Tibial nerve (tissue), 4 donors: Measurements from ENCODE around the gene E2F7. TPM values are rescaled to one million over a fixed set of nuclear protein-coding genes. Genes with fewer than 3 reads are reported as not detected.

Source experiments
- DNase-seq, 2 donors: peaks; one replicate each; pipeline ENCODE4 v3.0.0-alpha.2; 2019; ENCODE audit warnings: low spot score in 2 of 2
- H3K27ac ChIP-seq, 4 donors: fragments of 200-600 bp; sonication (generic) in 3 of 4; one replicate each; pipeline ENCODE4 v1.5.1; 2017 to 2019; ENCODE audit warnings: mild to moderate bottlenecking in 1 of 4
- H3K27me3 ChIP-seq, 2 donors: fragments of 200-600 bp; sonication (generic) in 1 of 2; one replicate each; pipeline versions ENCODE4 v1.5.1 to v1.6.0; 2017 to 2019
- H3K36me3 ChIP-seq, 3 donors: fragments of 200-600 bp; sonication (generic); one replicate each; pipeline ENCODE4 v1.5.1; 2018 to 2019
- H3K4me1 ChIP-seq, 4 donors: fragments of 200-600 bp; sonication (generic) in 3 of 4; one replicate each; pipeline ENCODE4 v1.5.1; 2017 to 2019
- H3K4me3 ChIP-seq, 4 donors: fragments of 200-600 bp; sonication (generic) in 3 of 4; one replicate each; pipeline ENCODE4 v1.5.1; 2017 to 2019; ENCODE audit warnings: mild to moderate bottlenecking in 1 of 4, moderate library complexity in 1 of 4
- H3K9me3 ChIP-seq, 4 donors: fragments of 200-600 bp; sonication (generic) in 3 of 4; one replicate each; pipeline ENCODE4 v1.5.1; 2017 to 2019
- EP300 ChIP-seq, 2 donors: sonication (generic); formaldehyde crosslinking; IDR thresholded peaks; one replicate each; pipeline ENCODE4 v1.6.1; 2017; ENCODE audit warnings: antibody characterized with exemption in 2 of 2, mild to moderate bottlenecking in 1 of 2
- POLR2A ChIP-seq, 2 donors: fragments of 450-650 bp; IDR thresholded peaks; one replicate each; pipeline ENCODE4 v1.6.1; 2017; ENCODE audit warnings: antibody characterized with exemption in 2 of 2, mild to moderate bottlenecking in 2 of 2, moderate library complexity in 2 of 2
- WGBS, 2 donors: methylation state at CpG; one replicate each; pipeline ENCODE4 v1.1.5; 2018; 5-methylcytosine and 5-hydroxymethylcytosine counted together
- total RNA-seq, 4 donors: library from RNA; depleted of rRNA; stranded (reverse); fragments of >200 nt; gene quantifications; one replicate each; pipeline ENCODE4 v1.1.0, GENCODE V29; 2016
- TF ChIP-seq, protein P1 (sequence below), 5 experiments: fragments of 200-600 bp in 3 of 5; fragments of 450-650 bp in 2 of 5; sonication (generic) in 3 of 5; IDR thresholded peaks; one replicate each; pipeline ENCODE4 v1.5.1; 2016 to 2019; ENCODE audit warnings: antibody characterized with exemption in 5 of 5, mild to moderate bottlenecking in 3 of 5, moderate library complexity in 2 of 5

The E2F7 gene
- total RNA-seq, 4 donors from 2014 or later: under 0.01 to 0.39 TPM; not detected in 2

DNA sequence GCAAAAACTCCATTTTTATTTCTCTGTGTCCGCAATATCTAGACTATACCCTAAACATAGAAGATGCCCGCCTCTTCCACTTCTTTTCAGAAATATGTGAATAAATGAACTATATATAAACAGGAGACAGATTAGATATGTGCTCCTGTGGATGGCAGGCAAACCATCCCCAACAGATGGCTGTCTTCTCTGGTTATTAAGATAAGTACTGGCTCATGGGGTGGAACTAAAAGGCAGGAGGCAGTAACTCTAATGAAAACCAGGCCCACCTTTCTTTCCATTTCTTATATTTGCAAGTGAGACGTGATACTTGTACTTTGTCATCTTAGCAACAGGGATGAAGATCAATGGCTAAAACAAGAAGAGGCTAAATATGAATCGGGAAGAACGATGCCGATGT lies 20.2 kb downstream of the E2F7 start:
- Histone ChIP-seq H3K9me3 (no peaks in the 10 kb centered on the region), H3K27ac (no peak overlapping the region), H3K4me3 (no peak overlapping the region), H3K27me3 (no peaks in the 10 kb centered on the region), H3K4me1 (no peaks in the 10 kb centered on the region), H3K36me3 (no peaks in the 10 kb centered on the region)
- TF ChIP-seq, protein P1, sequence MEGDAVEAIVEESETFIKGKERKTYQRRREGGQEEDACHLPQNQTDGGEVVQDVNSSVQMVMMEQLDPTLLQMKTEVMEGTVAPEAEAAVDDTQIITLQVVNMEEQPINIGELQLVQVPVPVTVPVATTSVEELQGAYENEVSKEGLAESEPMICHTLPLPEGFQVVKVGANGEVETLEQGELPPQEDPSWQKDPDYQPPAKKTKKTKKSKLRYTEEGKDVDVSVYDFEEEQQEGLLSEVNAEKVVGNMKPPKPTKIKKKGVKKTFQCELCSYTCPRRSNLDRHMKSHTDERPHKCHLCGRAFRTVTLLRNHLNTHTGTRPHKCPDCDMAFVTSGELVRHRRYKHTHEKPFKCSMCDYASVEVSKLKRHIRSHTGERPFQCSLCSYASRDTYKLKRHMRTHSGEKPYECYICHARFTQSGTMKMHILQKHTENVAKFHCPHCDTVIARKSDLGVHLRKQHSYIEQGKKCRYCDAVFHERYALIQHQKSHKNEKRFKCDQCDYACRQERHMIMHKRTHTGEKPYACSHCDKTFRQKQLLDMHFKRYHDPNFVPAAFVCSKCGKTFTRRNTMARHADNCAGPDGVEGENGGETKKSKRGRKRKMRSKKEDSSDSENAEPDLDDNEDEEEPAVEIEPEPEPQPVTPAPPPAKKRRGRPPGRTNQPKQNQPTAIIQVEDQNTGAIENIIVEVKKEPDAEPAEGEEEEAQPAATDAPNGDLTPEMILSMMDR (IDR thresholded peaks at IDR 0.05): no peak
- TF ChIP-seq EP300 (IDR thresholded peaks at IDR 0.05): no peak
- WGBS, 2 donors: 88 to 91% methylated on average over 6 of the region's 6 CpGs
- no peak for DNase-seq

DNA sequence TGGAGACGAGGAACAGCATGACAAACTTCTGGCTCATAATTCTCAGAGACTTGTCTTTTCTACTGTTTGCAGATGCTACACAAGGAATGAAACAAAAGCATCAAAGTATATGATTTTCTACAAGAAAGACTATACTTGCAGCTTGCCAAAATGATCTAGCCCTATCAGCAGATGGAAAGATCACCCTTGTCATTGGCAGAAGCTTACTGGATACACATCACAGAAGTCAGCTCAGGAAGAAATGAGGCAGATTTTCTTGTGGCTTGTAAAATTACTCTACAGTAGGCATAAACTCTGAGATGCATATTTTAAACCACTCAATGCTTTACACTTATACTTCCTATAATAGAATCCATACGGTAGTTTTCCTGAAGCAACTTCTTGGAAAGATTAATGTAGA lies 20.6 kb downstream of the E2F7 start:
- no peak for DNase-seq

DNA sequence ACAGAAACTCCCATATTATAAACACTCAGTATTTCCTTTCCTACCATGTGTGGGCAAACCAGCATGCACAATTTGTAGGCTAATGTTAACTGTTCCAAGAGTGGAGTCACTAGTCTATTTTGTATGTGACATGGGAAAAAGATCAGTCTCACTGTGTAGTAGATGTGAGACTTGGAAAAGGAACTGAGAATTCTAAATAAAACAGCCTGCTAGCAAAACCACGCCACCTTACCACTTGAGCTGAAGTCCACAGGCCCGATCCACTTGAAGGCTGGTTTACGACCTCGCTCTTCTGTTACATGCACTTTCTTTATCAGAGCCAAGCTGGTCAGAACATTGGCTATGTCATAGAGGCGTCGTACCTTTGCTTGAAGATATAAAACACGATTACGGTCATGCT lies 22.5 kb downstream of the E2F7 start:
- no peaks in the 10 kb centered on the region for H3K27me3 ChIP-seq
- peaks cover 0 to 7% (median 0%) of the 10 kb centered on the region in 4 donors for H3K9me3 ChIP-seq
- TF ChIP-seq POLR2A (IDR thresholded peaks at IDR 0.05) (no peak), EP300 (IDR thresholded peaks at IDR 0.05) (no peak)
- TF ChIP-seq, protein P1 (IDR thresholded peaks at IDR 0.05): no peak
- no peak for DNase-seq
- no peak overlapping the region for H3K27ac ChIP-seq
- H3K4me1 ChIP-seq: no peaks in the 10 kb centered on the region
- whole genome bisulfite sequencing, 2 donors: 93 to 95% methylated on average over 8 of the region's 8 CpGs
- no peaks in the 10 kb centered on the region for H3K36me3 ChIP-seq
- no peak overlapping the region for H3K4me3 ChIP-seq

More for the DNA sequence above, 20.6 kb downstream of the E2F7 start:
- H3K27ac ChIP-seq: no peak overlapping the region
- no peaks in the 10 kb centered on the region for H3K36me3 ChIP-seq
- H3K27me3 ChIP-seq: no peaks in the 10 kb centered on the region
- H3K4me3 ChIP-seq: no peak overlapping the region
- 87 to 89% methylated on average over 2 of the region's 2 CpGs for WGBS, 2 donors
- no peaks in the 10 kb centered on the region for H3K9me3 ChIP-seq
- TF ChIP-seq, protein P1 (IDR thresholded peaks at IDR 0.05): no peak
- no peak for TF ChIP-seq POLR2A (IDR thresholded peaks at IDR 0.05)
- no peak for TF ChIP-seq EP300 (IDR thresholded peaks at IDR 0.05)
- H3K4me1 ChIP-seq: no peaks in the 10 kb centered on the region

DNA sequence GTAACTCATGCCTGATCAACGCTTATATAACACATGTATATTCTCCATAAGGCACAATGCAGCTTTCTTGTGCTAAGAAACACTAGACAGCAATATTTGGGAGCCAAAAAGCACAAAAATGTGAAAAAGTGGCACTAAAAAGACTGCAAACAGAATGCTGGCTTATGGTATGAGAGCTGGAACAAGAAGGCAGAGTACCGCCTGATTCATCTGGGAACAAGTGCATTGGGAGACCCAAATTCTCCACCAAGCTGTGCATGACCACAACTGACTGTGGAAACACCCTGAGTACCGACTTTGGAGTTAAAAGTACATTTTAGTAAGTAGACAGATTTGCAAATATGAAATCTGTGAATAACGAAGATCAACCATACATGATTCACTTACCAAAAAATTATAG lies 25.1 kb downstream of the E2F7 start:
- Histone ChIP-seq H3K9me3 (peaks cover 0 to 7% (median 0%) of the 10 kb centered on the region in 4 donors), H3K27ac (no peak overlapping the region), H3K27me3 (no peaks in the 10 kb centered on the region), H3K36me3 (no peaks in the 10 kb centered on the region), H3K4me1 (no peaks in the 10 kb centered on the region), H3K4me3 (no peak overlapping the region)
- TF ChIP-seq POLR2A (IDR thresholded peaks at IDR 0.05): no peak
- TF ChIP-seq, protein P1 (IDR thresholded peaks at IDR 0.05): no peak
- TF ChIP-seq EP300 (IDR thresholded peaks at IDR 0.05): no peak
- WGBS, 2 donors: 96 to 98% methylated on average over 4 of the region's 4 CpGs
- DNase-seq: no peak

DNA sequence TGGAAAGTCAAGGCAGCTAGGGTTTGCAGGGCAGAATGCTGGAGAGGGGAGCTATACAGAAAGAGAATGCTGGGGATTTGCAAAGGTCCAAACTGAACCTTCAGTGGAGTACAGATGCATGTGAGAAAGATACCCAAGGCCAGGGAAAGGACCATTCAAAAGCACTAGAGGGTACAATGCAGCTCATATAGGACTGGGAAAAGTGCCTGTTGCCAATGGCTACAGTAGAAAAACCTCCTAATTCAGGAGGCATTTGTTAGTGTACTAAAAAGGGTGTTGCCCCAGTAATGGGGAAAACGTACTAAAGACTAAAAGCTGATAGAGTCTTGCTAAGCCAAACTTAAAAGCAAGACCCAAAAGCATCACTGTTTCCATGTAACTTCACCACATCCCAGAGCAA lies 30.1 kb downstream of the E2F7 start:
- DNase-seq: no peak
- H3K27me3 ChIP-seq: no peaks in the 10 kb centered on the region
- H3K4me3 ChIP-seq: no peak overlapping the region
- no peaks in the 10 kb centered on the region for H3K4me1 ChIP-seq
- peaks cover 0 to 7% (median 0%) of the 10 kb centered on the region in 4 donors for H3K9me3 ChIP-seq
- TF ChIP-seq EP300 (IDR thresholded peaks at IDR 0.05) (no peak), POLR2A (IDR thresholded peaks at IDR 0.05) (no peak)
- WGBS, 2 donors: 80 to 89% methylated on average over 1 of the region's 1 CpG
- no peaks in the 10 kb centered on the region for H3K36me3 ChIP-seq
- H3K27ac ChIP-seq: no peak overlapping the region
